Psoas muscle (tissue), 8 donors: ENCODE results near the gene ARFGEF3. TPM values are rescaled to one million over a fixed set of nuclear protein-coding genes. Genes with fewer than 3 reads are reported as not detected.

Source experiments
- ATAC-seq, 4 donors: fragments of 200-7000 bp; cut with Tn5 transposase; one replicate each; pipeline ENCODE4 v1.9.1; 2020; ENCODE audit warnings: moderate library complexity in 3 of 4, mild to moderate bottlenecking in 2 of 4
- DNase-seq, 2 donors: peaks; one replicate each; pipeline ENCODE4 v3.0.0-alpha.2; 2020
- H3K27ac ChIP-seq: fragments of 200-600 bp; one replicate; pipeline ENCODE4 v1.8.0; 2022
- H3K27me3 ChIP-seq, 3 donors: fragments of 200-600 bp in 1 of 3; one replicate each; pipeline versions ENCODE4 v1.6.1 to v1.8.0; 2013 to 2022; ENCODE audit warnings: low read length in 2 of 3, mild to moderate bottlenecking in 2 of 3, moderate library complexity in 1 of 3; ENCODE audit not compliant: insufficient read depth in 3 of 3
- H3K36me3 ChIP-seq, 2 donors: fragments of 200-600 bp in 1 of 2; one replicate each; pipeline versions ENCODE4 v1.6.1 to v1.8.0; 2013 to 2022; ENCODE audit warnings: low read depth in 1 of 2, mild to moderate bottlenecking in 1 of 2, moderate library complexity in 1 of 2; ENCODE audit not compliant: insufficient read depth in 1 of 2
- H3K4me1 ChIP-seq: fragments of 200-600 bp; one replicate; pipeline ENCODE4 v1.8.0; 2022
- H3K4me3 ChIP-seq: fragments of 200-600 bp; one replicate; pipeline ENCODE4 v1.8.0; 2022; ENCODE audit warnings: mild to moderate bottlenecking
- H3K9me3 ChIP-seq: fragments of 200-600 bp; one replicate; pipeline ENCODE4 v1.8.0; 2022
- CTCF ChIP-seq: fragments of 200-600 bp; IDR thresholded peaks from one replicate; pipeline ENCODE4 v1.8.0; 2022; ENCODE audit warnings: antibody characterized with exemption
- WGBS, 3 donors: extraction: QIAGEN DNeasy Blood & Tissue Kit; methylation state at CpG; one replicate each; pipeline versions ENCODE4 v1.1.6 to v1.1.7; 2013; 5-methylcytosine and 5-hydroxymethylcytosine counted together
- intact Hi-C, 2 donors: fragments of 100-400 bp; cut with DNase I; formaldehyde crosslinking; loops; one replicate each; pipeline versions ENCODE4 v1.11.0 to v1.14.2; 2022
- polyA plus RNA-seq, 3 donors: library from polyadenylated mRNA; stranded (reverse); fragments of 200-250 nt; gene quantifications; one replicate each; pipeline ENCODE4 v1.2.3, GENCODE V29; 2013
- total RNA-seq, 4 donors: library from RNA; stranded (reverse); fragmentation: NEBNext Ultra II Directional in 2 of 4; extraction: Animal tissue kit (Norgen Biotek cat#: 25700) in 2 of 4; gene quantifications; one replicate each; pipeline versions ENCODE4 v1.2.1 to v1.2.4, GENCODE V29; 2021 to 2023
- donor health status: healthy with polysubstance abuse.
- donor health status: DM: no; HTN: no; CAD: no; lungs with moderate emphysema.
- donor health status: Bipolar disorder and iron deficiency.
- donor health status: healthy.
- donor health status: DM: yes; HTN: yes; CAD: no.
- donor health status: DM: no; HTN: no; CAD: no.
- donor health status: DM: no; HTN: no; CAD: no.
- donor health status: DM: yes; HTN: yes; CAD: no.

Gene ARFGEF3
- total and polyA plus RNA-seq, 7 donors, result 0.20 to 18.4 (median 0.38) TPM

- Histone ChIP-seq H3K27ac (no peak overlapping the region), H3K9me3 (no peaks in the 10 kb centered on the region), H3K4me1 (no peaks in the 10 kb centered on the region), H3K27me3 (no peaks in the 10 kb centered on the region), H3K36me3 (no peaks in the 10 kb centered on the region), H3K4me3 (no peak overlapping the region)
- ATAC-seq (no peak), DNase-seq (no peak)
- intact Hi-C loops, result no loop called here
- 45 to 56% (median 51%) methylated on average over 2 of the region's 2 CpGs for WGBS, 3 donors
- no peak for TF ChIP-seq CTCF
Measured at GRCh38 chr6:138331984-138332383, 170.2 kb downstream of the ARFGEF3 start.

- DNase-seq (no peak), ATAC-seq (no peak)
- Histone ChIP-seq H3K36me3 (no peaks in the 10 kb centered on the region), H3K4me1 (no peaks in the 10 kb centered on the region), H3K9me3 (no peaks in the 10 kb centered on the region), H3K27me3 (no peaks in the 10 kb centered on the region), H3K27ac (no peak overlapping the region), H3K4me3 (no peak overlapping the region)
- WGBS, 3 donors, result 82 to 83% (median 83%) methylated on average over 14 of the region's 14 CpGs
- TF ChIP-seq CTCF, result no peak
- intact Hi-C loops, result no loop called here
Measured at GRCh38 chr6:138334000-138334399, 172.3 kb downstream of the ARFGEF3 start.

GRCh38 chr6:138334963-138335362, 173.2 kb downstream of the ARFGEF3 start:
- Histone ChIP-seq H3K9me3 (no peaks in the 10 kb centered on the region), H3K27ac (no peak overlapping the region), H3K4me3 (no peak overlapping the region), H3K27me3 (no peaks in the 10 kb centered on the region), H3K4me1 (no peaks in the 10 kb centered on the region), H3K36me3 (no peaks in the 10 kb centered on the region)
- intact Hi-C loops, result no loop called here
- no peak for TF ChIP-seq CTCF
- 94 to 96% (median 95%) methylated on average over 14 of the region's 14 CpGs for WGBS, 3 donors
- no peak for ATAC-seq
- no peak for DNase-seq

- H3K36me3 ChIP-seq, result no peaks in the 10 kb centered on the region
- no peak overlapping the region for H3K27ac ChIP-seq
- no peak for ATAC-seq
- no peak for TF ChIP-seq CTCF
- H3K4me3 ChIP-seq, result no peak overlapping the region
- H3K27me3 ChIP-seq, result no peaks in the 10 kb centered on the region
- no peak for DNase-seq
- no peaks in the 10 kb centered on the region for H3K9me3 ChIP-seq
- WGBS, 3 donors, result 85 to 91% (median 90%) methylated on average over 8 of the region's 8 CpGs
- intact Hi-C loops, result no loop called here
- no peaks in the 10 kb centered on the region for H3K4me1 ChIP-seq
Measured at GRCh38 chr6:138336221-138336620, 174.5 kb downstream of the ARFGEF3 start.

GRCh38 chr6:138337076-138337475, 175.3 kb downstream of the ARFGEF3 start:
- WGBS, 3 donors, result 95 to 97% (median 95%) methylated on average over 4 of the region's 4 CpGs
- DNase-seq, result no peak
- H3K4me1 ChIP-seq, result no peaks in the 10 kb centered on the region
- TF ChIP-seq CTCF, result no peak
- ATAC-seq, result no peak
- no peak overlapping the region for H3K27ac ChIP-seq
- H3K36me3 ChIP-seq, result no peaks in the 10 kb centered on the region
- intact Hi-C loops, result no loop called here
- H3K9me3 ChIP-seq, result no peaks in the 10 kb centered on the region
- H3K27me3 ChIP-seq, result no peaks in the 10 kb centered on the region
- H3K4me3 ChIP-seq, result no peak overlapping the region
